AG08395 (cell line): ENCODE data around the gene MRTFA.

Source experiments
- DNase-seq: peaks from one replicate; pipeline ENCODE4 v3.0.0; 2012; ENCODE audit warnings: mixed read lengths, low spot score

Gene MRTFA

GRCh38 chr22:40491990-40492631 is 144.4 kb downstream of the MRTFA start:
- peak; percentile 10 for DNase-seq

GRCh38 chr22:40487663-40488249 is 148.8 kb downstream of the MRTFA start:
- peak; percentile 28 for DNase-seq

- no peak for DNase-seq
Observed at GRCh38 chr22:40486962-40487602, 149.4 kb downstream of the MRTFA start.

GRCh38 chr22:40485813-40486667 is 150.5 kb downstream of the MRTFA start:
- DNase-seq: peak; percentile 22

GRCh38 chr22:40484906-40485669 is 151.4 kb downstream of the MRTFA start:
- DNase-seq: peak; percentile 47

GRCh38 chr22:40482886-40483285 is 153.6 kb downstream of the MRTFA start:
- no peak for DNase-seq

GRCh38 chr22:40482391-40482790 is 154.1 kb downstream of the MRTFA start:
- no peak for DNase-seq

GRCh38 chr22:40480996-40481395 is 155.5 kb downstream of the MRTFA start:
- no peak for DNase-seq

- DNase-seq: no peak
Observed at GRCh38 chr22:40479887-40480538, 156.5 kb downstream of the MRTFA start.

- DNase-seq: no peak
Observed at GRCh38 chr22:40479126-40479800, 157.3 kb downstream of the MRTFA start.

- DNase-seq: no peak
Observed at GRCh38 chr22:40478338-40479125, 158.0 kb downstream of the MRTFA start.

- DNase-seq: no peak
Observed at GRCh38 chr22:40477683-40478337, 158.7 kb downstream of the MRTFA start.

- no peak for DNase-seq
Observed at GRCh38 chr22:40476341-40476740, 160.2 kb downstream of the MRTFA start.

GRCh38 chr22:40473703-40474102 is 162.8 kb downstream of the MRTFA start:
- DNase-seq: no peak

GRCh38 chr22:40472579-40472978 is 163.9 kb downstream of the MRTFA start:
- DNase-seq: no peak

GRCh38 chr22:40472051-40472450 is 164.5 kb downstream of the MRTFA start:
- DNase-seq: no peak

GRCh38 chr22:40469181-40469580 is 167.3 kb downstream of the MRTFA start:
- no peak for DNase-seq

GRCh38 chr22:40468616-40469015 is 167.9 kb downstream of the MRTFA start:
- no peak for DNase-seq

GRCh38 chr22:40466976-40467375 is 169.5 kb downstream of the MRTFA start:
- no peak for DNase-seq
